GM18858 (cell line): ENCODE results near the gene KIAA1671.

Experiments
- ATAC-seq: cut with Tn5 transposase; IDR thresholded peaks from one replicate; pipeline ENCODE4 v1.9.1; 2021; ENCODE audit not compliant: unreplicated experiment

The KIAA1671 gene

DNA sequence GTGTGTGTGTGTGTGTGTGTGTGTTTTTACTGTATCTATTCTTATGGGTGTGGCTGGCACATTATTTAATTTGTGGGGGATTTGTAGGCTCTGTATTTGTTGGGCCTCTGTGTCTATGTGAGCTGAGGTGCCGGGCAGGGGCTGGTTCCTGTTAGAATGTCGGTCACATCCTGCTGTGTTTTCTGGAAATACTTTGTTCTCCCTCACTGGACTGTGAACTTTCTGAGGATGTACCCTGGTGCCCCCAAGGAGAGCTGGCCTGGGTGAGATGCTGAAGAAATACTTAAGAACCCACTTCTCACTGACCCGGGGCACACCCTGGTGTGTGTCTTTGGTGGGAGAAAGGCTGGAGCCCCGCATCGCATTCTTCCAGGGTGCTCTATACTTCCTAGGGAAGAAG lies 28.6 kb downstream of the KIAA1671 start:
- no peak for ATAC-seq

- no peak for ATAC-seq
Measured at GRCh38 chr22:24981656-24982055, 29.1 kb downstream of the KIAA1671 start.

DNA sequence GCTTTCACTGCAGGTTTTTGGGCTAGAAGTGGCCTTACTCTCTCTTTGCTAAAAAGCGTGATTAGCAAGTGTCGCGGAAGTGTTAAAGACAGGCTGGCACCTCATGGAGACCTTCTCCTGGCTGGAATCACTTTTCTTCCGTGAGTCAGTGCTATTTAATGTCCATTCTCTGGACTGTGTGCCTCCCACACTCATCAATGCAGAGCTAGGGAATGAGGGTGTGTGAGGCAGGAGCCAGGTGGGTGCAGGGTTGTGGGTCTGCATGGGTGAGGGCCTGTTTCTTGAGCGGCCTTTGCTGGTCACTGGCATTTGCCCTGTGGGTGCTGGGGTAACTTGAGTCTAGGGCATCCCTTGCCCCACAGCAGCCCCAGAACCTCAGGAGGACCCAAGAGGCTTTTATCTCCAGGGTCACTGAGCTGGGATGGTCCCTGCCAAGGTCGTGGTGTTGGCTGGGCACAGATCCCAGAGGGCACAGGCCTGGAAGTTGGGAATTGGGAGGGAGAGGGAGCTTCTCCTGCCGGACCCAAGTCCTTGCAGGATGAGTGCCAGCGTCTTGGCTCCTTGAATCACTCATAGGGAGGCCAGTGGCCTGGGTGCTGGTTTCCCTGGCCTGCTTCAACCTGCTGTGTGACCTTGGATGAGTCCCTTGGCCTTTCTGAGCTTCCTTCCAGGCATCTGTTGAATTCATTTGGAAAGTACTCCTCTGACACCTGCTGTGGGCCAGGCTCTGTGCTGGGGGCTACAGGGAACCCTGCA lies 30.0 kb downstream of the KIAA1671 start:
- no peak for ATAC-seq

DNA sequence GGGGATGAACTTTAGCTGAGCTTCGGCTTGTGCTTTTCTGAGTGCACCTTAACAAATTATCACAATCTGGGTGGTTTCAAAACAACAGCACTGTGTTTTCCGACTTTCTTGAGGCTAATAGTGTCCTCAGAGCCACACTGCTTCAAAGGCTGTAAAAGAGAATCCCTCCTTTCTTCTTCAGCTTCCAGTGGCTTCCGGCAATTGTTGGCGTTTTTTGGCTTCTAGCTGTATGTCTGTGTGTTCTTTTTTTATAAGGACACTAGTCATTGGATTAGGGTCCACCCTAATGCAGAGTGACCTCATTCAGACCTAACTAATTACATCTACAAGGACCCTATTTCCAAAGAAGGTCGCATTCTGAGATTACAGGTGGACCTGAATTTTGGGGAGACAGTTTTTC lies 30.6 kb downstream of the KIAA1671 start:
- ATAC-seq, result no peak

- no peak for ATAC-seq
Measured at GRCh38 chr22:24984122-24984521, 31.6 kb downstream of the KIAA1671 start.

- ATAC-seq, result no peak
Measured at GRCh38 chr22:24985826-24986214, 33.3 kb downstream of the KIAA1671 start.

DNA sequence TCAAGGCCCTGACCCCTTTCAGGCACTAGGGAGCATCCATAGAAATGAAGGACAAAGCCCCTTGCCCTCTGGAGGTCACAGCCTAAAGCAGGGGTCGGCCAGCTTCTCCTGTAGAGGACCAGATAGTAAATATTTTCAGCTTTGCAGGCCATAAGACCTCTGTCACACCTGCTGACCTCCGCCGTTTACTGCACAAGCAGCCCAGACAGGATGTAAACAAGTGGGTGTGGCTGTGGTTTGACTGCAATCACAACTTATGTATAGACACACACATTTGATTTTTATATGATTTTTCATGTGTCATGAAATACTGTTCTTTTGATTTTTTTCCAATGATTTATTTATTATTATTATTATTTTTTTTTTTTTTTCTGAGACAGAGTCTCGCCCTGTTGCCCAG lies 34.3 kb downstream of the KIAA1671 start:
- ATAC-seq, result no peak

DNA sequence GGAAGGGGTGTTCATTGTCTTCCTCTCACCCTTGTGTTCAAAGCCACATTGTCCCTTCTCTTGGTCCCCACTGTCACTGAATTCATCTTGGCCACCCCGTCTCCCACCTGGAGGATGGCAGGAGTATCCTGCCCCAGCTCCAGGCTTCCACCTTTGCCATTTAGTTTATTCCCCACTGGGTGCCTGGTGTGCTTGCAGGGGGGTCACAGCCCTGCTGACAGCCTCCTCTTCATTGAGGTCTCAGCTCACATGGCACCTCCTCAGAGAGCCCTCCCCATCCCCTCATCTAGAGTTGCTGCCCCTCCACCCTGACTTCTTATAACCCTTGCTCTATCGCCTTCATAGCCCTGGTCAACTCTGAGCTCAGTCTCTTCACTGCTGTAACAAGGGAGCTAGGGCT lies 36.6 kb downstream of the KIAA1671 start:
- no peak for ATAC-seq

GRCh38 chr22:24989541-24989951 lies 37.0 kb downstream of the KIAA1671 start:
- no peak for ATAC-seq

DNA sequence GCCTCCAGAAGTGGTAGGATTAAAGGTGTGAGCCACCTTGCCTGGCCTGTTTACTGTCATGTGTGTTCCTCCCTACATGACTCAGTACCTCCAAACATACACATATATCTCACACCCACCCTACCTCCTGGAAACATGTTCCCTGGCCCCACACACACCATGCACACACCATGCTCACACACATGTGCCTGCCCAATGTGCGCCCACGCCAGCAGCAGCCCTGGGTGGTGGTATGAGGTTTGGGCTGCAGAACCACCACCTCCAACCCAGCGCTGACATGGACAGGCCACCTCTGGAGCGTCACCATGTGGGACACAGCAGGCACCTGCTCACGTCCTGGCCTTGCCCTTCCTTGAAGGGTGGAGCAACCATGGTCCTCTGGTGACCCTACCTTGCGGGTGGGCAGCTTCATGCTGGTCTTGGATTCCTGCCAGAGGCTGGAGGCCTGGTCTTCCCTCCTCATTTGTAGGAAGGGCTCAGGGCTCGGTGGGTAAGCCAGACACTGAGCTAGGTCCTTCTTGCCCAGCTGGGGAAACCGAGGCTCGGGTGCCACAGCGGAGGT lies 37.9 kb downstream of the KIAA1671 start:
- ATAC-seq, result no peak

- no peak for ATAC-seq
Measured at GRCh38 chr22:24992946-24993345, 40.4 kb downstream of the KIAA1671 start.

DNA sequence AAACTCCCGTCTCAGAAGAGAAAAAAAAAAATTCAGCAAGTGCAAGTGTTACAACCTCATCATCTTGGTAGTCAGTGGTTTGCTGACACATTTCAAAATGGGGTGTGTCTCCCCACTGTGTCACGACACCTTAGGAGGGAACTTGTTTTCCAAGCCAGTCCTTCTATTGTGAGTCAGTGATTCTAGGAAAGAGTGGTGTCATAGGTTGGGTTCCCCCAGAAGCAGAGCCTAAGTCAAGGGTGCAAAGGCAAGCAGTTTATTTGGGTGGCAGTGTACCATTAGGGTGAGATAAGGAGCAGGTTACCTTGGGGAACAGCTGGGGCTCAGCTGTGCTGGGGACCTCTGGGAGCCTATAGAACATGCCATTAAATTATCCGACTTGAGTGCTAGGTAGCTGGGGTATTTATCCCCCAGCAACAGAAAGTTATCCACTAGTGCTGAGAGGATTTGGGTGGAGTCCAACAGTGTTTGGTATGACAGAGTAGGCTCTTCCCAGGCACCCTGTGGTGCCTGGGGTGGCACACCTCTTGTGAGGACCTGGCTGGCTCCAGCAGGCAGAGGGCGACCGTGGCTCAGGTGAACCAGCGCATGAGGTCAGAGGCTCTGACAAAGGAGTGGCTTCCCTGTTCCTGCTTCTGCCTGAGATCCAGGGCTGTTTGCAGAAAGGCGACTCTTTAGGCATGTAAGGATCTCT lies 41.7 kb downstream of the KIAA1671 start:
- no peak for ATAC-seq

DNA sequence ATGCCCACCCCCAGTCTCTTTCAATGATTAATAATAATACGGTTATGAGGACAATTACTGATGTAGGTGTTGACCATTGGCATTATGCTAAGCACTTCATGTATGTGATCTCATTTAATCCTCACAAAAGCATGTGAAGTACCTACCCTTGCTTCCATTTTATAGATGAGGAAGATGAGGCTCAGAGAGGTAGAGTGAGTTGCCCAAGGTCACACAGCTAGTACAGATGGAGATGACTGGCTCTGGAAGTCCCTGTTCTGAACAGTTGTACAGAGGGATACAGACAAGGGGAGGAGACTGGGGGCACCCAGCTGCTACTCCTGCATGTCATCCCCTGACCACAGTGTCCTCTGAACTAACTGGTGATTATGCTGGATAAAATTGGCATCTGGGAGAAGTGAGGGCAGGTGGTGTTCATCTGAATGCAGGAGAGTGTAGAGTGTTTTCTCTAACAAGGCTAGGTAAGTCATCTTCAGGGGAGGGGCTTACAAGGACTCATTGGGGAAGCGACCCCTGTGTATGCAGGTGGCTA lies 43.2 kb downstream of the KIAA1671 start:
- no peak for ATAC-seq

DNA sequence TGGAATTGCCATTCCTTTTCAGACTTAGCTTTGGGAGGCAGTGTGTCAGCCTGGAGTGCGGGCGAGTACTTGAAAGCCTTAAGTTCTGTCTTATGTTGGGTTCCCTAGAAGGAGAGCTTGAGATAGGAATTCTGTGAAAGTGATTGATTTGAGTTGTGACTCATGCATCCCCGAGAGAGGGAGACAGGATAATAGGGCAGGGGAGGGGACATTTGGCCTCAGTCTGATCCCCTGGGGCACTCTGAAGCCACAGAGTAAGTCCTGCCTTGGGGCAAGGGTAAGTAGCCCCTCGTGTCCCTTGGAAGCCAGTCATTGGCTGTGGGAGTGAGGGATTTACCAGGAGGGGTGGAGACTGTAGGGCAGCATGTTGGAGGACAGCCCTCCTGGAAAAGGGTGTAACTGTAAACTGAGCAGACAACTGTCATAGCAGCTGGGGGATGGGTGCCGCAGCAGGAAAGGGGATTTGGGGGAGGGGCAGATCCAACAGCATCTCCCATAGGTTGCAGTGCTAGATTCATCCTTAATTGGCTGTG lies 44.0 kb downstream of the KIAA1671 start:
- ATAC-seq, result no peak

DNA sequence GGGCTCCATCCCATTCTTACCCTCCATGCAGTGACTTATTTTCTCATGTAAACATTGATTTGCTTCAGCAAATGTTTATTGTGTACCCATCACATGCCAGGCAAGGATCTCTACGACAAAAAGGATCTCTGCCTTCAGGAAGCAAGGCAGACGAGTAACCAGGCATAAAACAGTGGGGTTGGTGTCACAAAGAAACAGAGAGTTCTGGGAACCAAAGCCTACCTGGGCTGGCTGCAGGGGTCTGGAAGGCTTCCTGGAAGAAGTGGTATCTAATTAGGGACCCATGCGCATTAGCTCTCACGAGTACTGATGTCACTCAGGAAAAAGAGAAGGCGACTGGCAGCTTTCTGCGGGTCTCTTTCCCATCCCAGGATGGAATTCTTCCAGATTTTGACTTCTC lies 44.5 kb downstream of the KIAA1671 start:
- no peak for ATAC-seq

GRCh38 chr22:25000686-25001085 lies 48.2 kb downstream of the KIAA1671 start:
- no peak for ATAC-seq

- ATAC-seq, result no peak
Measured at GRCh38 chr22:25002241-25002985, 49.9 kb downstream of the KIAA1671 start.

DNA sequence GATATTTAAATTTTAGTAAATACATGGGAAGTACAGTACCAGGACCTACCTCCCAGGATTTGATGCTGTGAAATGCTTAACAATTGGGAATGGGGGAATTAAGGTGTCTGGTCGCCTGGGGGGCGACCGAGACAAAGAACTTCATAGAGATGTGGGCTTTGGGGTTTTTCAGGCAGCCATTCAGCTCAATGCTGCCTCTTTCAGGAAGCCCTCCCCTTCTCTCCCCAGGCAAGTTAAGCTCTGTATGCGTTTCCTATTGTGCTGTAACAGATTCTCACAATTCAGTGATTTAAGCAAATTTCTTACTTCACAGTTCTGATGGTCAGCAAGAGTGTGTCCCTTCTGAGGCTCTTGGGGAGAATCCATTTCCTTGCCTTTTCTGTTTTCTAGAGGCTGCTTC lies 53.8 kb downstream of the KIAA1671 start:
- no peak for ATAC-seq

DNA sequence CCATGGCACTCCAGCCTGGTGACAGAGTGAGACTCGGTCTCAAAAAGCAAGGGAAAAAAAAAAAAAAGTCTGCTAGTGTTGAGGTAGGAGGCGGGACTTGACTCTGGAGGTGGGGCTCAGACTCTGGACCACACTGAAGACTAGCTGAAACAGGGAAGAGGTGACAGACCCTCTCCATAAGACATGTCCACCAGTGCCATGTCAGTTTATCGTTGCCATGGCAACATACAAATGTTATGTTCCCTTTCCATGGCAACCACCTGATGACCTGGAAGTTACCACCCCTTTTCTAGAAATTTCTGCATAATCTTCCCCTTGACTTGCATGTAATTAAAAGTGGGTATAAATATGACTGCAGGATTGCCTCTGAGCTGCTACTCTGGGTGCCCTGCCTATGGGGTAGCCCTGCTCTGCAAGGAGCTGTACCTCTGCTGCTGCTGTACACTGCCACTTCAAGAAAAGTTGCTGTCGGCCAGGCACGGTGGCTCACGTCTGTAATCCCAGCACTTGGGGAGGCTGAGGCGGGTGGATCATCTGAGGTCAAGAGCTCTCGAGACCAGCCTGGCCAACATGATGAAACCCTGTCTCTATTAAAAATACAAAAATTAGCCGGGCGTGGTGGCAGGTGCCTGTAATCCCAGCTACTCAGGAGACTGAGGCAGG lies 55.1 kb downstream of the KIAA1671 start:
- ATAC-seq, result no peak

DNA sequence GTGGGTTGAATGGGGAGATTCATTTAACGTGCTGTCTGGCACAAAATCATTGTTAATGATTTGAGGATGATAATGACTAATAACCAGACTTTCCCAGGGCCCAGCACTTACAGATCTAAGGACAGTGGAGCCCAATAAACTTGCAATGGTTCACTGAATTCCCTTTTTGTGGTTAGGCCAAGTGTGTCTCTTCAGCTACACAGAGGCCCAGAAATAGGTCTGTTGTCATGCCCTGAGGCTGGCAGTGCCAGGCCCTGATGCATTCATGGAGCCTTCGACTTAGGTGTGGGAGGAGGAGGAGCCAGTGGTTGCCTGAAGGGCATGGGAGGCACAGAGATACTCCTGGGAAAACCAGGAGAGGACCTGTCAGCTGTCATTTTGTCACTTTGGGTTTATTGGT lies 56.1 kb downstream of the KIAA1671 start:
- no peak for ATAC-seq

- ATAC-seq, result no peak
Measured at GRCh38 chr22:25012741-25013143, 60.2 kb downstream of the KIAA1671 start.
